Activated T-helper 1 cell treated with anti-CD3 and anti-CD28 coated beads, Interleukin-2, amount 50 U/mL, for 16 hours (primary cell): Measurements from ENCODE around the gene VSNL1.

Experiments used
- DNase-seq, 2 donors: peaks; one replicate each; pipeline ENCODE4 v3.0.0-alpha.2; 2020; ENCODE audit warnings: low read depth in 1 of 2, low spot score in 1 of 2

VSNL1 gene

GRCh38 chr2:17688600-17688999 is 148.1 kb downstream of the VSNL1 start:
- DNase-seq = no peak

GRCh38 chr2:17689010-17689409 is 148.5 kb downstream of the VSNL1 start:
- no peak for DNase-seq

- DNase-seq = no peak
Measured at GRCh38 chr2:17690776-17691175, 150.3 kb downstream of the VSNL1 start.
